Caki2 (cell line): ENCODE data around the gene ZNF185. TPM values are rescaled to one million over a fixed set of nuclear protein-coding genes. Genes with fewer than 3 reads are reported as not detected.
"Not testable (repeated sequence)": the region's sequence is repeated elsewhere in the genome, so short reads cannot be mapped to it uniquely, and the experiment has no call there.

Source experiments
- DNase-seq: peaks from one replicate; pipeline ENCODE4 v3.0.0-alpha.2; 2015; ENCODE audit warnings: low read depth
- in situ Hi-C: cut with HindIII; loops from 2 replicates; pipeline ENCODE4 v1.10.0; 2016; ENCODE audit warnings: low sequenced_read_pairs, low pct_unique_long_range_greater_than_20kb, mixed read lengths
- total RNA-seq: library from RNA; depleted of rRNA; stranded (reverse); fragments of >200 nt; shearing (Covaris generic); gene quantifications from 2 replicates; pipeline ENCODE4 v1.2.3, GENCODE V29; 2014; ENCODE audit warnings: low replicate concordance

The ZNF185 gene
- total RNA-seq, 1 experiment from 2014 or later, result 7.2 TPM

- DNase-seq, in situ Hi-C loops: not testable (repeated sequence)
Observed at GRCh38 chrX:152910018-152910417, 12.2 kb downstream of the ZNF185 start.

- DNase-seq, result no peak
- in situ Hi-C loops, result no loop called here
Observed at GRCh38 chrX:152912106-152912505, 14.2 kb downstream of the ZNF185 start.

GRCh38 chrX:152912641-152913040 lies 14.8 kb downstream of the ZNF185 start:
- in situ Hi-C loops, result no loop called here
- no peak for DNase-seq

- in situ Hi-C loops, result no loop called here
- no peak for DNase-seq
Observed at GRCh38 chrX:152913346-152913745, 15.5 kb downstream of the ZNF185 start.

- no peak for DNase-seq
- in situ Hi-C loops, result no loop called here
Observed at GRCh38 chrX:152913910-152914309, 16.0 kb downstream of the ZNF185 start.

GRCh38 chrX:152915541-152916241 lies 17.8 kb downstream of the ZNF185 start:
- in situ Hi-C loops, result no loop called here
- DNase-seq, result peak; percentile 36

- in situ Hi-C loops, result no loop called here
- DNase-seq, result no peak
Observed at GRCh38 chrX:152917656-152918579, 20.1 kb downstream of the ZNF185 start.

- in situ Hi-C loops, result no loop called here
- DNase-seq, result no peak
Observed at GRCh38 chrX:152918707-152919106, 20.8 kb downstream of the ZNF185 start.

GRCh38 chrX:152923599-152923998 lies 25.7 kb downstream of the ZNF185 start:
- no peak for DNase-seq
- in situ Hi-C loops, result no loop called here

- DNase-seq, result no peak
- in situ Hi-C loops, result no loop called here
Observed at GRCh38 chrX:152925835-152926234, 28.0 kb downstream of the ZNF185 start.

- DNase-seq, result peak; percentile 73
Observed at GRCh38 chrX:152926279-152926678, 28.4 kb downstream of the ZNF185 start.

GRCh38 chrX:152926923-152927322 lies 29.1 kb downstream of the ZNF185 start:
- in situ Hi-C loops, result no loop called here
- DNase-seq, result no peak

More at GRCh38 chrX:152926279-152926678, 28.4 kb downstream of the ZNF185 start:
- in situ Hi-C loops, result no loop called here

GRCh38 chrX:152927858-152928760 lies 30.2 kb downstream of the ZNF185 start:
- DNase-seq, result no peak
- in situ Hi-C loops, result no loop called here

GRCh38 chrX:152928761-152929400 lies 31.0 kb downstream of the ZNF185 start:
- in situ Hi-C loops, result no loop called here
- DNase-seq, result no peak

- DNase-seq, result no peak
- in situ Hi-C loops, result no loop called here
Observed at GRCh38 chrX:152929898-152930297, 32.0 kb downstream of the ZNF185 start.

GRCh38 chrX:152930516-152930915 lies 32.6 kb downstream of the ZNF185 start:
- in situ Hi-C loops, result no loop called here
- no peak for DNase-seq

- no peak for DNase-seq
- in situ Hi-C loops, result no loop called here
Observed at GRCh38 chrX:152932144-152932543, 34.3 kb downstream of the ZNF185 start.

GRCh38 chrX:152932598-152933175 lies 34.8 kb downstream of the ZNF185 start:
- in situ Hi-C loops, result no loop called here
- no peak for DNase-seq
